K562 (cell line): ENCODE results near the gene GUCA2B. TPM values are rescaled to one million over a fixed set of nuclear protein-coding genes. Genes with fewer than 3 reads are reported as not detected.

Source experiments
- ATAC-seq: fragments of 200-7000 bp; cut with Tn5 transposase; 3 replicates; pipeline ENCODE4 v1.9.1; 2020; ENCODE audit warnings: moderate library complexity
- BruUV-seq: library from RNA; stranded (reverse); fragments of 400-500 nt; replicated peaks from 2 replicates; lab custom pipeline; 2021; lab: Mats Ljungman, UMichigan
- CTCF ChIA-PET: fragments of 300-600 bp; formaldehyde crosslinking; extraction: SDS; loops from one replicate; lab custom pipeline; 2021; ENCODE audit warnings: low intra/inter-chr PET ratio; lab: Yijun Ruan, JAX
- POLR2A ChIA-PET: fragments of 300-600, 350-650 bp; sonication (Branson Sonifier 250); formaldehyde crosslinking; extraction: SDS; loops from one replicate; lab custom pipeline; 2021; ENCODE audit warnings: antibody characterized with exemption, inconsistent platforms; lab: Yijun Ruan, JAX
- DNase-seq, 4 experiments: peaks; one replicate each; pipeline versions ENCODE4 v3.0.0 to v3.0.0-alpha.2; 2011 to 2018; ENCODE audit warnings: low spot score in 3 of 4, mixed read lengths in 3 of 4; ENCODE audit errors: extremely low read depth in 1 of 4
- FAIRE-seq: peaks from 2 replicates; lab custom pipeline; 2011; peaks lifted over from hg19 to GRCh38; lab: Jason Lieb, UNC
- H2AFZ ChIP-seq: 2 replicates; pipeline ENCODE4 v1.6.0; 2011; ENCODE audit warnings: low read depth, low read length, control low read depth, inconsistent platforms
- H3K27ac ChIP-seq: fragments of 200-600 bp; 3 replicates; pipeline ENCODE4 v1.8.0; 2011; ENCODE audit warnings: low read depth, mild to moderate bottlenecking, control low read depth, inconsistent platforms, low read length, moderate library complexity, mixed read lengths; ENCODE audit errors: extremely low read depth
- H3K27me3 ChIP-seq, 2 experiments: fragments of 300-600 bp in 1 of 2; 2 replicates in 1 of 2; 3 replicates in 1 of 2; pipeline versions ENCODE4 v1.6.0 to v1.8.0; 2011; ENCODE audit warnings: inconsistent platforms in 2 of 2, low read length in 2 of 2, mild to moderate bottlenecking in 1 of 2, mixed read lengths in 1 of 2, moderate library complexity in 1 of 2; ENCODE audit not compliant: control insufficient read depth in 2 of 2, insufficient read depth in 2 of 2
- H3K36me3 ChIP-seq: fragments of 300-600 bp; 3 replicates; pipeline ENCODE4 v1.8.0; 2011; ENCODE audit warnings: mild to moderate bottlenecking, low read length, inconsistent platforms; ENCODE audit not compliant: control insufficient read depth, insufficient read depth
- H3K4me1 ChIP-seq, 2 experiments: fragments of 200-600 bp in 1 of 2; replicated peaks in 1 of 2; 2 replicates in 1 of 2; 3 replicates in 1 of 2; pipeline versions ENCODE4 v1.5.1 to v1.8.0; 2011; ENCODE audit warnings: inconsistent platforms in 2 of 2, low read length in 2 of 2, mild to moderate bottlenecking in 1 of 2, mixed read lengths in 1 of 2, moderate library complexity in 1 of 2; ENCODE audit not compliant: control insufficient read depth in 2 of 2, insufficient read depth in 2 of 2
- H3K4me2 ChIP-seq: 2 replicates; pipeline ENCODE4 v1.6.1; 2011; ENCODE audit warnings: low read length, control low read depth, inconsistent platforms, mixed read lengths; ENCODE audit not compliant: insufficient read depth
- H3K4me3 ChIP-seq: fragments of 200-600 bp; sonication (generic), shearing (Covaris generic); 2 replicates; pipeline ENCODE4 v1.5.1; 2016; ENCODE audit warnings: control low read depth, inconsistent platforms
- H3K79me2 ChIP-seq: fragments of 200-600 bp; 3 replicates; pipeline ENCODE4 v1.8.0; 2011; ENCODE audit warnings: low read length, inconsistent platforms; ENCODE audit not compliant: control insufficient read depth, insufficient read depth
- H3K9ac ChIP-seq, 2 experiments: 2 replicates each; pipeline versions ENCODE4 v1.6.0 to v1.6.1; 2011; ENCODE audit warnings: low read depth in 2 of 2, low read length in 2 of 2, control low read depth in 1 of 2, inconsistent platforms in 1 of 2, mild to moderate bottlenecking in 1 of 2, mixed read lengths in 1 of 2; ENCODE audit not compliant: insufficient read depth in 1 of 2
- H3K9me1 ChIP-seq: one replicate; pipeline ENCODE4 v1.6.0; 2011; ENCODE audit warnings: inconsistent platforms, mild to moderate bottlenecking, low read length, moderate library complexity; ENCODE audit not compliant: control insufficient read depth, insufficient read depth
- H3K9me3 ChIP-seq: replicated peaks from 2 replicates; pipeline ENCODE4 v1.5.1; 2011; ENCODE audit warnings: low read depth, low read length, inconsistent platforms; ENCODE audit not compliant: control insufficient read depth, insufficient read depth
- H4K20me1 ChIP-seq: replicated peaks from 2 replicates; pipeline ENCODE4 v1.6.1; 2011; ENCODE audit warnings: low read length, inconsistent platforms, mixed read lengths; ENCODE audit not compliant: control insufficient read depth, insufficient read depth
- NR0B1 ChIP-seq: fragments of 450-650 bp; IDR thresholded peaks from one replicate; pipeline ENCODE4 v1.6.1; 2018; ENCODE audit warnings: mild to moderate bottlenecking, moderate library complexity; ENCODE audit not compliant: partially characterized antibody
- PTTG1 ChIP-seq: fragments of 450-650 bp; IDR thresholded peaks from 2 replicates; pipeline ENCODE4 v1.6.1; 2016; ENCODE audit warnings: low read depth, mild to moderate bottlenecking, missing genetic modification characterization, missing compliant biosample characterization
- ZNF696 ChIP-seq: fragments of 250-450 bp; sonication (Bioruptor Pico); conservative IDR thresholded peaks from 2 replicates; pipeline ENCODE4 v1.4.0; 2020; ENCODE audit warnings: mild to moderate bottlenecking, moderate library complexity
- WGBS: fragments of 100-300 bp; shearing (Covaris generic); methylation state at CpG from one replicate; pipeline ENCODE4 v1.1.6; 2016; ENCODE audit warnings: low coverage, mixed read lengths; ENCODE audit not compliant: insufficient coverage; ENCODE audit errors: missing lambda C conversion rate; 5-methylcytosine and 5-hydroxymethylcytosine counted together
- in situ Hi-C: fragments of 300-500 bp; cut with MboI; formaldehyde crosslinking; loops from 4 replicates; pipeline ENCODE4 v1.15.0; 2018; ENCODE audit warnings: inconsistent platforms, mixed read lengths
- intact Hi-C: fragments of 100-400 bp; cut with micrococcal nuclease; formaldehyde crosslinking; loops from 2 replicates; pipeline ENCODE4 v1.14.2; 2022
- polyA plus RNA-seq, 8 experiments: library from polyadenylated mRNA; depleted of rRNA in 4 of 8; stranded (reverse) in 5 of 8; unstranded in 3 of 8; fragments of >200 nt; fragmentation: Nextera tagmentation in 2 of 8; fragmentation: Illumina TruSeq in 1 of 8; extraction: Ambion mirVana in 2 of 8; extraction: Trizol in 1 of 8; gene quantifications; 2 replicates each; pipeline versions ENCODE4 v1.2.1 to v1.2.3, GENCODE V29; 2011 to 2014; ENCODE audit warnings: inconsistent platforms in 1 of 8, missing spikeins in 1 of 8
- total RNA-seq, 7 experiments: library from RNA; depleted of rRNA in 6 of 7; stranded (reverse); fragments of >200 nt in 6 of 7; fragmentation: Illumina TruSeq in 2 of 7; extraction: Trizol in 2 of 7; gene quantifications; 2 replicates each; pipeline versions ENCODE4 v1.2.1 to v1.2.3, GENCODE V29; 2011 to 2021; ENCODE audit warnings: low replicate concordance in 1 of 7

Gene GUCA2B
- total and polyA plus RNA-seq, 9 of the 15 experiments (the other 6 are each of a cell fraction or from before 2014, with no cell fraction given): not detected

GRCh38 chr1:42177541-42177981 is 24.4 kb downstream of the GUCA2B start:
- Histone ChIP-seq H3K79me2 (no peaks in the 10 kb centered on the region), H3K36me3 (peaks cover 39% of the 10 kb centered on the region; the same call in 2 of the 3 replicates), H3K9me1 (no peaks in the 10 kb centered on the region), H3K9me3 (no peaks in the 10 kb centered on the region), H3K27me3 (no peaks in the 10 kb centered on the region), H3K27ac (no peak overlapping the region), H3K9ac (no peak overlapping the region), H3K4me3 (no peak overlapping the region), H3K4me1 (peaks cover 0 to 3% of the 10 kb centered on the region in 2 experiments; a peak in 2 of 5 replicates), H2AFZ (no peak overlapping the region), H3K4me2 (no peak overlapping the region), H4K20me1 (0 out of 2 replicates have a peak, but pooled peaks cover 10% of the 10 kb centered on the region)
- FAIRE-seq (no peak), DNase-seq (no peak), ATAC-seq (no peak)
- 78% methylated on average over 6 of the region's 6 CpGs for WGBS
- intact Hi-C loops (loop anchor here (1.0 to 10.0 kb wide), 2 partner anchors 155 to 603 kb away; no protein-coding TSS in a partner anchor), in situ Hi-C loops (no loop called here)
- CTCF ChIA-PET: no interaction called here
- no TSS peak for BruUV-seq
- no peak for TF ChIP-seq PTTG1 (tag)
- no peak for TF ChIP-seq NR0B1
- no peak for TF ChIP-seq ZNF696 (CRISPR knock-in tag)
- POLR2A ChIA-PET: no interaction called here
